Hematopoietic multipotent progenitor cell treated with erythropoietin and hydrocortisone succinate and interleukin-3 and kit ligand, for 17 days (in vitro differentiated cells): ENCODE measurements around the gene NRXN2.
"Not testable (repeated sequence)": the region's sequence is repeated elsewhere in the genome, so short reads cannot be mapped to it uniquely, and the experiment has no call there.

Experiments
- DNase-seq: peaks from one replicate; pipeline ENCODE4 v3.0.0-alpha.2; 2015; ENCODE audit warnings: low spot score

The NRXN2 gene

DNA sequence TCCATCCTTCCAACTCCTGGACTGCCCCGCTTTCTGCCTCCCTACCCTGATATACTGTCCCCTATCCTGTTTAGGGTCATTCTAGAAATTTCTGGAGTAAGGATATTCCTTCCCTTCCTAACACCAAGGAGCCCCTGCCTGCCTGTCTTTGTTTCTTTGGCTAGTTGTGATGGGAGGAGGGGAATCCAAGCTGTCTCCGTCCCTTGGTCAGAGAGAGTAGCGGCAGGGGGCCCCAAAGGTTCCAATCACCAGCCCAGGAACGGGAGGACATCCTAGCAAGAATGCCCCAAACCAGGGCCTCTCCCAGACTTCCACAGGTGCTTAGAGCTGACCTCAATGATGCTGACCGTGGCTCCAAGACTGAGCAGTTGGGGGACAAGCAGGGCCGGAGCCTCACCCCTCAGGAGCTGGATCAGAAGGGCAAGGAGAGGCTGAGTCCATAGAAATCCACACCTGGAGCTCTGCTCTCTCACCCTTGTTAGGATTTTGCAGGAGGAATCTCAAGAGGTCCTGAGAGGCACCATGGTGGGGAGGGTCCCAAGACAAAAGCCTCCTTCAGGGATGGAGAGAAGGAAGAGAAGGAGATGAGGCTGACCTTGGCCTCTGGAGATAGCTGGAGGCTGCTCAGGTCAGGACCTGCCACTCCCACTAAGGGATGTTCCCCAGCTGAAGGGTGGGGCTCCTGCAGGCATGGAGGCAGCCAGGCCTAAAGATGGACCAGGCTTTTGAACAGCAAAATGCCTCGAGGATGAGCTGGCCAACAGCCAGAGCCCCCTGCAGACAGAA is 118.3 kb downstream of the NRXN2 start:
- DNase-seq: no peak

DNA sequence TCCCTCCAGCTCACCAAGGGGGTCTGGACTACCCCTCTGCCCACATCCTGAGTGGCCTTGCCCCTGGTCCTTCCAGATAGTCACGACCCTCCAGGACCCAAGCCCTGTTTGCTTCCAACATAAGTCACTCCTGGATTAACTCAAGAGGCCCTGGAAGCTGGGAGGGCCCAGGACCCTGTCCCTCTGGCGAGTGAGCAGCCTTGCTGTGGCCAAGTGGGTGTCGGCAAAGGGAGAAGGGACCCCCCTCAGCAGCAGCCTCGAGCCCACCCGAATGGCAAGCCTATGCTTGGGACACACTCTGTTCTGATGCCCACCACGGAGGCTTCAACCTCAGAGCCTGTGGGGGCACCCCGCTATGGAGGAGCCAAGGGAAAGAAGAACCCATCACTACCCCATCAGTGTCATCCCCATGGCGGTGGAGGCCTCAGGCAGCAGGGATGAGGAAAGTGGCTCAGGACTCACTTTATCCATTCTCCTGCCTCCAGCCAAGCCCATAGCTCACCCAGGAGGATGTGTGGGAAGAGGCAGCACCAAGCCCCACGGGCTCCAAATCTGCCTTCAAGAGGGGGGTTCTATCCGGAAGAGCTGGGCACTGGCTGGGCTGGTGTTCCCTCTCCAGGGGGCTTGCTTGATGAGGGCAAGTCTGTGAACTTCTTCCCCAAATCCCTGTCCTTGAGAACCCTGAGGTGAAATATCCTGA is 119.4 kb downstream of the NRXN2 start:
- no peak for DNase-seq

DNA sequence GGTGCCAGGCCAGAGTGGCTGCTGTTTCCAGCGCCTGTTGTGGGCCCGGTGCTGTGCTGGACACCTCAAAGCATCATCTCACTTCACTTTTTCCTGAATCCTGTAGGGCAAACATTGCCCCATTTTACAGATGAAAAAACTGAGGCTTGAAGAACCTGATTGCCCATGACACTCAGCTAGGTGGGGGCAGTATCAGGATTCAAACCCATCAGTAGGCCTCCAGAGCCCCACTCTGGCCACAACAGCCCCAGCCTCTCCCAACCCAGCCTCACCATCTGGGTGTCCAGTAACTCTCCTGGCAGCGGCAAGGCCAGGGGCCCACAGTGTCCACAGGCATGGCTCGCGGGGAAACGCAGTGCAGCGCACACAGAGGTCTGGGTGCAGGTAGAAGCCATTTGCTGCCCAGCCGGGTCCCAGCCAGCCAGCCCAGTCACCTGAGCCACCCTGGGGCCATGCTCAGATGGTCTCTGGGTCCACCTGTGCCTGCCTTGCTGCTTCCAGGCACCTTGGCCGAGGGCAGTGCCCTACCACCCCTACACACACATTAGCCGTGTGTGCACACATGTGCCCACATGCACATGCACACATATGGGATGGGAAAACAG is 120.4 kb downstream of the NRXN2 start:
- DNase-seq: no peak

DNA sequence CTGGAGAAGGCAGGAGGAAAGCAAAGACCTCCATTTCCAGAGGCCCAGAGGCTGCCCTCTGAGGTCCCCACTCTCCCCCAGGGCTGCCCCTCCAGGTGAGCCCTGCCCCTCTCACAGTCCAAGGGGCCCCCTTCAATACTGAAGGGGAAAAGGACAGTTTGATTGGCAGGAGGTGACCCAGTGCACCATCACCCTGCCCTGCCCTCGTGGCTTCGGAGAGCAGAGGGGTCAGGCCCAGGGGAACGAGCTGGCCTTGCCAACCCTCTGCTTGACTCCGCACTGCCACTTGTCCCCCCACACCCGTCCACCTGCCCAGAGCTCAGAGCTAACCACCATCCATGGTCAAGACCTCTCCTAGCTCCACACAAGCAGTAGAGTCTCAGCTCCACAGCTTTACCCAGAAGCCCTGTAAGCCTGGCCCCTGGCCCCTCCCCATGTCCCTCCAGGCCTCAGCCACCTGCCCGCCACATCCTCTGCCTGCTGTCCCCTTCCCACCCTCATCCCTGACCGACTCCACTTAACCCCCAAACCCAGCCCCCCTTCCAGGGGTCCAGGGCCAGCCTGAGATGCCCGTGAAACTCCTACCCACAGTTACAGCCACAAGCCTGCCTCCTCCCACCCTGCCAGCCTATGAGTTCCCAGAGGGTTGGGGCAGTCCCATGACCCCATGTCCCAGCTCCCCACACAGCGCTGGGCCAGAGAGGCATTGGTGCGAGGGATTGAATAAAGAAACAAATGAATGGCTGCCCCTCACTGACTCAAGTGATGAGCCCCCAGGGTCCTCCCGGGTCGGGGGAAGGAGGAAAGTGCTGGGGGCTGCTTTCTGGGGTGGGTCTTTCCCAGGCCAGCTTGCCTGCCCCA is 121.2 kb downstream of the NRXN2 start:
- no peak for DNase-seq

DNA sequence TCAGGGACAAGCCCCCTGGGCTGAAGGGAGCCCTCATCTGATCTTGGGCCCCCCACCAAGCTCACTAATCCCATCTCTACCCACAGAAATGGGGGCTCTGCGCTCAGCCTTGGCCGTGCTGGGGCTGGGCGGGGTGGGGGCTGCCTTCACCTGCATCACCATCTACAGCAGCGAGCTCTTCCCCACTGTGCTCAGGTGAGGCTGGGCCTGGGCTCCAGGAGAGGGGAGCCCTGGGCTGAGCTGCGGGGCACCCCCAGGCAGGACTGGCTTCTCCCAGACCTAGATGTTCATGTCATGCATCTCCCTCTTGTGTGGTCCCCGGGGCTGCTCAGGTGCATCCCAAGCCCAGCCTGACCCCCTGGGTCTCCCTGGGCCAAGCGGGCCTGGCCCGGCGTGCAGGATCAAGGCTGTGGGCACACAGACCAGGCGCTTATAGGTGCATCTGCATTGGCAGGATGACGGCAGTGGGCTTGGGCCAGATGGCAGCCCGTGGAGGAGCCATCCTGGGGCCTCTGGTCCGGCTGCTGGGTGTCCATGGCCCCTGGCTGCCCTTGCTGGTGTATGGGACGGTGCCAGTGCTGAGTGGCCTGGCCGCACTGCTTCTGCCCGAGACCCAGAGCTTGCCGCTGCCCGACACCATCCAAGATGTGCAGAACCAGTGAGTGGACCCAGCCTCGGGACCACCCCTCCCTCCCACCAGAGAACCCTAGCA is 122.6 kb downstream of the NRXN2 start:
- DNase-seq: no peak

DNA sequence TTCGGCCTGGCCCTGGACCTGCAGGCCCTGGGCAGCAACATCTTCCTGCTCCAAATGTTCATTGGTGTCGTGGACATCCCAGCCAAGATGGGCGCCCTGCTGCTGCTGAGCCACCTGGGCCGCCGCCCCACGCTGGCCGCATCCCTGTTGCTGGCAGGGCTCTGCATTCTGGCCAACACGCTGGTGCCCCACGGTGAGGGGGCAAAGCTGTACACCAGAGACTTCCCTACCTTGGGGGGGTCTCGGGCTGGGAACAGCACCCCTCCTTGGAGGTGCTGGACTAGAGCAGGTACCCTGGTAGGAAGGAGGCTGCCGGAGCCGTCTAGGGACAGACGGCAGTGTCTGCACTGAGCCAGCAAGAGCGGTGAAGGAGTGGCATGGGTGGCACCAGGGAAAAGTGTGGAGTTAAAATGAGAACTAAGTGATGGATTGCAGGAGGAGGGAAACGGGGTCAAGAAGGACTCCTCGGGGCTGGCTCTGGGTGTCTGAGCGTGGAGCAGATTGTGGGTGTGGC is 123.2 kb downstream of the NRXN2 start:
- DNase-seq: no peak

DNA sequence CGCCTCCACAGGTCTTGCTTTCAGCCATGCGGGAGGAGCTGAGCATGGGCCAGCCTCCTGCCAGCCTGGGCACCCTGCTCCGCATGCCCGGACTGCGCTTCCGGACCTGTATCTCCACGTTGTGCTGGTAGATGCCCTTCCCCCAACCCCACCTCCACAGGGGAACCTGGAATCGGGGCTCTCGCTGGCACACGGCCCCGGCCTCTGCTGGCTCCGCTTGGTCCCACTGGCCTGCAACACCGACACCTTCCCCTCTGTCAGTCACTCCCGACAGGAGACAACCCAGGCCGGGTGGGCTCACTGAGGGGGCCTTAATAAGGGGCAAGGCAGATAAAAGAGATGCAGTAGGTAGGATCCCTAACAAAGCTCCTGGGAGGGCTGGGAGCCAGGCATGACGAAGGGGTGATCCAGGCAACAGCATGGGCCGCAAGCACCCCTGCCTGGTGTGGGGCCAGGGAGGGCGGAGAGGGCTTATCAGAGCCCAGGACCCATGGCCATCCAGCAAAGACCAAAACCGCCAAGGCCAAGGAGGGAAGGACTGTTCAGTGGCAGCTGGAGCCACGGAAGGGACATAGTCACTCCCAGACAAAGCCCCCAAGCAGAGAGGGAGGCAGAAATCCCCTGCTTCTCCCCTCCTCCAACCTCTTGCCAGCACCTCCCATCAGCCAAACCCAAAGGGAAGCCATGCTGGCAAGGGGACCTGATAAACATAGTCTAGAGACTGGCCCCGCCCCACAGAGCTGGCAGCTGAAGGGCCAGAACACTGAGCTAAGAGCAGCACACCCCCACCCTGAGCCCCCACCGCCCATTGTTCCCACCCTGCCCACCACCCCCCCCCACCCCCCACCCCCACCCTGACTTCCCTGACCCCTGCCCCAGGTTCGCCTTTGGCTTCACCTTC is 124.0 kb downstream of the NRXN2 start:
- DNase-seq: no peak

DNA sequence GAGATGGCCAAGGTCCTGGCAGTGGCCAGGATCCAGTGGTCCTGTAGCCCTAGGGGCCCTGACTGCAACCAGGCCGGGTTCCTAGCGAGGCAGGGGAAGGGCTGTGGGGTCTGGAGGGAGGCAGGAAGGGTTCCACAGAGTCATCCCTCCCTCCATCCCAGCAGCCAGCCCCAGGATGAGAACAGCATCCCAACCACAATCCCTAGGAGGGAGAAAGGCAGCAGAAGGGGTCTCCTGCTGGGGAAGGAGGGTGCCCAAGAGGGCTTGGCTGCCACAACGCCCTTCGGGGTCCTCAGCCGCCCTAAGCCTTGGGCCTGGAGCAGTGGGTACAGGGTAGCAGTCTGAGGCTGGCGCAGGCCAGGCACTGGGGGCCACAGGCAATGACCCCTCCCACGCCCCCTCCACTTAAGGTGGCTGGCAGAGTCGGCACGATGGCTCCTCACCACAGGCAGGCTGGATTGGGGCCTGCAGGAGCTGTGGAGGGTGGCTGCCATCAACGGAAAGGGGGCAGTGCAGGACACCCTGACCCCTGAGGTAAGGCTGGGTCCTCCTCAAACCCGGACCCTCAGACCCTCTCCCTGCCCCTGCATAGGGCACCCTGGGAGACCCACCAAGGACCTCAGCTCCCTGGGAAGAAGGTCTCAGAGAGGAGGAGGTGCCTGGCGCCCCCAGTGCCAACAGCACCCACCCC is 124.7 kb downstream of the NRXN2 start:
- DNase-seq: no peak

DNA sequence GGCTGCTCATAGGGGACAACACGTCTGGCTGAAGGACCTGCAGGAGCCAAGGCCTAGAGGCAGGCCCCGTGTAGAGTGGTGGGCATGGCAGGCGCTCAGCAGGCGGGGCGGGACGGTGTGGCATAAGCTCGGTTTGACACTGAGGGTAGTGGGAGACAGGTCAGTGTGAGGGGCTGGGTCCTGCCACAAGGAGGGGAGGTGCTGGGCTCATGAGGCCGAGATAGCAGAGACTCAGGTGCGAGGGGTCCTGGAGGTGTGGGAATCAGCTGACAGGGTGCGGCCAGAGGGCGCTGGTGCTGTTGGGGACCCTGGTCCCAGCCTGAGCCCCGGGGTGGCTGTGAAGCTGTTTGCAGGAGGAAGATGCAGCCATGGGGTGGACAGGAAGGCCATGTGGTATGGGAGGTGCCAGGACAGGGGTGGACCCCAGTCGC is 125.3 kb downstream of the NRXN2 start:
- no peak for DNase-seq

DNA sequence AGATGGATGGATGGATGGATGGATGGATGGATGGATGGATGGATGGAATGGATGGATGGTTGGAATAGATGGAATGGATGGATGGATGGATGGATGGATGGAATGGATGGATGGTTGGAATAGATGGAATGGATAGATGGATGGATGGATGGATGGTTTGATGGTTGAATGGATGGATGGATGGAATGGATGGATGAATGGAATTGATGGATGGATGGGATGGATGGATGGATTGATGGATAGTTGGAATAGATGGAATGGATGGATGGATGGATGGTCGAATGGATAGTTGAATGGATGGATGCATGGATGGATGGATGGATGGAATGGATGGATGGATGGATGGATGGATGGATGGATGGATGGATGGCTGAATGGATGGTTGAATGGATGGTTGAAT is 127.1 kb downstream of the NRXN2 start:
- not testable (repeated sequence) for DNase-seq

DNA sequence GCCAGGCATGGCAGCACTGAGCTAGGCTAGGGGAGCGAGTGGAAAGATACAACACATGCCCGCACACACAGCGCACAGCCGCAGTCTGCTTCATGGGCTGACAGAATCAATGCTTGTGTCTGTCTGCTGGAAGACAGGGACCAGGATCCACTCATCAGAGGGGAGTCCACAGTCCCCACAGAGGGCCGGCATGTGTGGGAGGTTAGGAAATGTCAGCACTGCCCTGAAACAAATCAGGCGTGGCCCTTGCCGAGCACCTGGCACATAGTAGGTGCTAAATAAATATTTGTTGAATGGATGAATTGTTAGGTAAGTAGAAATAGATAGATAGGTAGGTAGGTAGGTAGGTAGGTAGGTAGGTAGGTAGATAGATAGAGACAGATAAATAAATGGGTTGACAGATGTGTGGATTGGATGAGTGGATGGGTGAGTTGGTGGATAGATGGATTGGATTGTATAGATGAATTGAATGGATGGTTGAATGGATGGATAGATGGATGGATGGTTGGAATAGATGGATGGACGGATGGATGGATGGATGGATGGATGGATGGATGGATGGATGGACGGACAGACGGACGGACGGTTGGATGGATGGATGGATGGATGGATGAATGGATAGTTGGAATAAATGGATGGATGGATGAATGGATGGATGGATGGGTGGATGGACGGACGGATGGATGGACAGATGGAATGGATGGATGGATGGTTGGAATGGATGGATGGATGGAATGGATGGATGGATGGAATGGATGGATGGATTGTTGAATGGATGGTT is 128.6 kb downstream of the NRXN2 start:
- no peak for DNase-seq

DNA sequence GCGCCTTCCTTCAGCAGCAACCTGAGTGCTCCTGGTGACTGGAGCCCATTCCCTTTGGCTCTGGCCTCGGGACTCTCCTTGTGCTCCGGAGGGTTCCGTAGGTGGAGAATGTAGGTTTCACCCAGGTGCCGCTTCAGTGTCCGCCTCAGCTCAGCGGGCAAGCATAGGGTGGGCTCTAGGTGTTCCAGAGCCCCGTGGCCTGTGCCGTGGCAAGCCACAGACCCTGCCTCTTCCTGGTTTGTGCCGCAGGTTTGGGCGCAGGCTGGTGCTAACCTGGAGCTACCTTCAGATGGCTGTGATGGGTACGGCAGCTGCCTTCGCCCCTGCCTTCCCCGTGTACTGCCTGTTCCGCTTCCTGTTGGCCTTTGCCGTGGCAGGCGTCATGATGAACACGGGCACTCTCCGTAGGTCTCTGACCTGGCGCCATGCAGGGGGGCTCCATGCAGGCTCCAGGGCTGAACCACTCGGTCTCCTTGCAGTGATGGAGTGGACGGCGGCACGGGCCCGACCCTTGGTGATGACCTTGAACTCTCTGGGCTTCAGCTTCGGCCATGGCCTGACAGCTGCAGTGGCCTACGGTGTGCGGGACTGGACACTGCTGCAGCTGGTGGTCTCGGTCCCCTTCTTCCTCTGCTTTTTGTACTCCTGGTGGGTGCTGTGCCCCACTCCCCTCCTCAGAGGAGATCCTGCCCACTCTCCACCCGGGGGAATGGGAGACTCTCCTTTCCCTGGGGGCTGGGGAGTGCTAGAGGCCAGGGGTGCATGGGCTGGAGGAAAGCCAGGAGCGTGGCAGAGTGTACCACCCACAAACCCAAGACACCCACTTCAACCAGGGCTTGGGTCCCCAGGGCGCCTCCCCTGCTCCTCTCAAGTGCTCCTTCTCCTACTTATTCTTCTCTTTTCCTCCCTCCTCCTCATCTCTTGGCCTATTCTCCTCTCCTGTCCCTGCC is 129.6 kb downstream of the NRXN2 start:
- no peak for DNase-seq

DNA sequence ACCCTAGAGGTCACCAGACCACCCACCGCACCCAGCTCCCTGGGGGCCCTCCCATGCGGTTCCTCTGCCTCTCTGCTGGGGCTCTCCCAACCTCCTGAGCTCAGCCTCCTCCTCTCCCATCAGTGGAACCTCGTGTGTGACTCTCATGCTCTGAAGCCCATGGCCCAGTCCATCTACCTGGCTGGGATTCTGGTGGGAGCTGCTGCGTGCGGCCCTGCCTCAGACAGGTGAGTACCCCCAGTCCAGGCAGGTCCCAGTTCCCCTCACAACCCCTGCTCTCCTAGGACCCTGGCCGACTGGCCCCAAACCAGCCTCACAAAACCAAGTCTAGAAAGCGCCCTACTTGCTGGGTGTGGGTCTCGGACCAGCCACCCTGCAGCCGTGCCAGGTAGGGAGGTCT is 130.3 kb downstream of the NRXN2 start:
- DNase-seq: no peak

DNA sequence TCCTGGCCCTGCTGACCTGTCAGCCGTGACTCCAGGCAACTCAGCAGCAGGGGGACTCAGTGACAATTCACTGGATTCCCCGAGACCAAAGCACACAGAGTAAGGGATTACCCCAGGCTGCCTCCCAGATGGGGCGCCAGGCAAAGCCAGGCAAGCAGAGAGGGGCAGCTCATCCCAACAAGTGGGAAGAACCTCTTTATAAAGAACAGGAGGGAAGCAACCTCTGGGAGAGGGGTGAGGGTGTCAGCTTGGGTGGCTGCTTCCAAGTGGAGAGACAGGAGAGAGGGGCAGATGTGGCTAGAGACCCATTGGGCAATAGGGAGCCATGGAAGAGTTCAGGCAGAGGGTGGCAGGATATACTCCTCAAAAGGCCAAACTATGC is 130.8 kb downstream of the NRXN2 start:
- DNase-seq: no peak

DNA sequence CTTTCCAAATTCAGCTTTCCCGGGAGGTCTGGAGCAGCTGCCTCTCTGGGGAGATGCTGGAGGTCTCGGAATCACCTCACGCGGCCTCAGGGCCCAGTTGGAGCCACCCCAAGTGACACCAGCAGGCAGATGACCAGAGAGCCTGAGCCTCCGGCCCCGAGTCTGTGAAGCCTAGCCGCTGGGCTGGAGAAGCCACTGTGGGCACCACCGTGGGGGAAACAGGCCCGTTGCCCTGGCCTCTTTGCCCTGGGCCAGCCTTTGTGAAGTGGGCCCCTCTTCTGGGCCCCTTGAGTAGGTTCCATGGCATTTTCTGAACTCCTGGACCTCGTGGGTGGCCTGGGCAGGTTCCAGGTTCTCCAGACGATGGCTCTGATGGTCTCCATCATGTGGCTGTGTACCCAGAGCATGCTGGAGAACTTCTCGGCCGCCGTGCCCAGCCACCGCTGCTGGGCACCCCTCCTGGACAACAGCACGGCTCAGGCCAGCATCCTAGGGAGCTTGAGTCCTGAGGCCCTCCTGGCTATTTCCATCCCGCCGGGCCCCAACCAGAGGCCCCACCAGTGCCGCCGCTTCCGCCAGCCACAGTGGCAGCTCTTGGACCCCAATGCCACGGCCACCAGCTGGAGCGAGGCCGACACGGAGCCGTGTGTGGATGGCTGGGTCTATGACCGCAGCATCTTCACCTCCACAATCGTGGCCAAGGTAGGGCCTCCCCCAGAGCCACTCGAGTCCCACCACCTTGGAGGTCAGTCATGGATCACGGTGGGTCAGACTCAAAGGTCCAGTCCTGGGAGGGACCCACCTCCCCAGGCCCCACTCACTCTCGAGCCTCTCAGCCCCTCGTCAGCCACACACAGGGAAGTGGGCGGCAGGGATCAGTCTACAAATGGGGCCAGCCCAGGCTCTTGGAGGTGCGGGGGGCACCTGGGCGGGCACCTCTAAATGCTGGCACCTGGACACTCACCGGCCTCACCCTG is 131.5 kb downstream of the NRXN2 start:
- DNase-seq: no peak

DNA sequence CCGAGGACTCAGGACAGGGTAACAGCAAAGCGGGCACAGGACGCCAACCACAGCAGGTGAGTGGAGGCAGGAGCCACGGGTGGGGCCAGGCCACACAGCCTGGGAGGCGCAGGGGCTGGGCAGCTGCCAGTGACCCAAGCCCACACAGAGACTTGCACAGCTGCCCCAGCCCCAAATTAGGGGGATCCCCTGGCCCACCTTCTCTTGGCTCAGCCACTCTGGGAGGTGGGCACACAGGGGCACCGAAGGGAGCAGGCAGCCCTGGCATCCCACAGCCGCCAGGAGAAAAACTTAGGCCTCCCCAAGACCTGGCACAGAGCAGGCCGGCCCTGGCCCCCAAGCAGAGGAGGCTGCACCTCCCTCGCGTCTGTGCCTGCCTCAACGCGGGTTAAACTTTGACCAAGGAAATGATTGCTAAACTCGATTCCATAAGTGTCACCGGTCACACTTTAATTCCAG is 132.2 kb downstream of the NRXN2 start, which contains the start of gene SLC22A12:
SLC22A12 (plus strand) TSS at position 458 of the 459 bp plus-strand sequence. CDS start 337 bp downstream, outside the sequence.
- no peak for DNase-seq
